Liver (tissue), 9 donors: ENCODE measurements around the gene MRPL50. TPM values are rescaled to one million over a fixed set of nuclear protein-coding genes. Genes with fewer than 3 reads are reported as not detected.

ENCODE experiments used
- DNase-seq: peaks from one replicate; pipeline ENCODE4 v3.0.0-alpha.2; 2017; ENCODE audit warnings: low spot score
- H3K27ac ChIP-seq, 2 donors: one replicate each; pipeline ENCODE4 v1.7.0; 2013; ENCODE audit warnings: inconsistent platforms in 2 of 2, low read length in 2 of 2, control low read depth in 1 of 2, low read depth in 1 of 2, mild to moderate bottlenecking in 1 of 2
- H3K27me3 ChIP-seq, 4 donors: one replicate each; pipeline versions ENCODE4 v1.6.1 to v1.7.0; 2013; ENCODE audit warnings: low read length in 3 of 4, inconsistent platforms in 1 of 4, mild to moderate bottlenecking in 1 of 4, moderate library complexity in 1 of 4; ENCODE audit not compliant: control insufficient read depth in 4 of 4, insufficient read depth in 4 of 4
- H3K36me3 ChIP-seq, 4 donors: one replicate each; pipeline versions ENCODE4 v1.6.1 to v1.7.0; 2013; ENCODE audit warnings: low read length in 3 of 4, mild to moderate bottlenecking in 3 of 4, low read depth in 1 of 4, moderate library complexity in 1 of 4; ENCODE audit not compliant: control insufficient read depth in 4 of 4, insufficient read depth in 3 of 4
- H3K4me1 ChIP-seq, 4 donors: one replicate each; pipeline versions ENCODE4 v1.6.1 to v1.7.0; 2013; ENCODE audit warnings: low read length in 3 of 4, mild to moderate bottlenecking in 3 of 4, moderate library complexity in 1 of 4; ENCODE audit not compliant: control insufficient read depth in 4 of 4, insufficient read depth in 4 of 4
- H3K4me3 ChIP-seq, 3 donors: one replicate each; pipeline versions ENCODE4 v1.6.1 to v1.7.0; 2013; ENCODE audit warnings: low read length in 3 of 3, control low read depth in 1 of 3, low read depth in 1 of 3, mild to moderate bottlenecking in 1 of 3
- H3K9ac ChIP-seq, 2 donors: one replicate each; pipeline ENCODE4 v1.7.0; 2013; ENCODE audit warnings: low read length in 2 of 2, mild to moderate bottlenecking in 2 of 2, moderate library complexity in 2 of 2, control low read depth in 1 of 2, low read depth in 1 of 2
- H3K9me3 ChIP-seq, 4 donors: one replicate each; pipeline versions ENCODE4 v1.6.1 to v1.7.0; 2013; ENCODE audit warnings: low read length in 3 of 4; ENCODE audit not compliant: control insufficient read depth in 4 of 4
- CTCF ChIP-seq: fragments of 150-350 bp; IDR thresholded peaks from 2 replicates; pipeline ENCODE4 v1.5.1; 2017; ENCODE audit warnings: improper control_type of control experiment, low read depth, low read length; ENCODE audit not compliant: missing input control
- EGR1 ChIP-seq, 2 donors: IDR thresholded peaks; 2 replicates each; pipeline ENCODE4 v1.6.1; 2016 to 2018; ENCODE audit warnings: antibody characterized with exemption in 2 of 2, low read depth in 2 of 2
- FOXA1 ChIP-seq: IDR thresholded peaks from 2 replicates; pipeline ENCODE4 v1.6.1; 2016; ENCODE audit warnings: antibody characterized with exemption
- FOXA2 ChIP-seq: IDR thresholded peaks from 2 replicates; pipeline ENCODE4 v1.6.1; 2016; ENCODE audit warnings: antibody characterized with exemption
- GABPA ChIP-seq, 2 donors: IDR thresholded peaks in 1 of 2; conservative IDR thresholded peaks in 1 of 2; 2 replicates each; pipeline ENCODE4 v1.6.1; 2016; ENCODE audit warnings: antibody characterized with exemption in 2 of 2, mild to moderate bottlenecking in 1 of 2, moderate library complexity in 1 of 2
- HNF4A ChIP-seq, 2 donors: conservative IDR thresholded peaks; 2 replicates each; pipeline ENCODE4 v1.6.1; 2016; ENCODE audit warnings: antibody characterized with exemption in 2 of 2, mild to moderate bottlenecking in 2 of 2
- HNF4G ChIP-seq: IDR thresholded peaks from 2 replicates; pipeline ENCODE4 v1.6.1; 2016; ENCODE audit warnings: antibody characterized with exemption
- JUND ChIP-seq, 2 donors: IDR thresholded peaks; 2 replicates each; pipeline ENCODE4 v1.6.1; 2016; ENCODE audit warnings: antibody characterized with exemption in 2 of 2
- NR2F2 ChIP-seq: IDR thresholded peaks from 2 replicates; pipeline ENCODE4 v1.6.1; 2016; ENCODE audit warnings: antibody characterized with exemption
- RAD21 ChIP-seq, 2 donors: IDR thresholded peaks; 2 replicates each; pipeline ENCODE4 v1.6.1; 2016; ENCODE audit warnings: antibody characterized with exemption in 2 of 2, mild to moderate bottlenecking in 2 of 2
- RXRA ChIP-seq, 2 donors: IDR thresholded peaks; 2 replicates each; pipeline ENCODE4 v1.6.1; 2017 to 2018; ENCODE audit warnings: antibody characterized with exemption in 2 of 2, mild to moderate bottlenecking in 1 of 2
- SP1 ChIP-seq: IDR thresholded peaks from 2 replicates; pipeline ENCODE4 v1.6.1; 2018; ENCODE audit warnings: antibody characterized with exemption, mild to moderate bottlenecking
- YY1 ChIP-seq: IDR thresholded peaks from 2 replicates; pipeline ENCODE4 v1.6.1; 2016; ENCODE audit warnings: antibody characterized with exemption, mild to moderate bottlenecking
- WGBS: extraction: QIAGEN DNeasy Blood & Tissue Kit; methylation state at CpG from one replicate; pipeline ENCODE4 v1.1.7; 2013; 5-methylcytosine and 5-hydroxymethylcytosine counted together
- polyA plus RNA-seq, 2 donors: library from polyadenylated mRNA; stranded (reverse) in 1 of 2; unstranded in 1 of 2; fragments of 200-250 nt in 1 of 2; fragments of >200 nt in 1 of 2; fragmentation: Nextera tagmentation in 1 of 2; extraction: Ambion mirVana in 1 of 2; gene quantifications; one replicate each; pipeline versions ENCODE4 v1.2.1 to v1.2.3, GENCODE V29; 2013 to 2015
- total RNA-seq, 2 donors: library from RNA; depleted of rRNA; stranded (reverse); fragments of >200 nt; gene quantifications; one replicate each; pipeline ENCODE4 v1.2.3, GENCODE V29; 2014
- TF ChIP-seq, protein P1 (sequence below): IDR thresholded peaks from 2 replicates; pipeline ENCODE4 v1.6.1; 2016; ENCODE audit warnings: antibody characterized with exemption
- TF ChIP-seq, protein P2 (sequence below): IDR thresholded peaks from 2 replicates; pipeline ENCODE4 v1.6.1; 2016; ENCODE audit warnings: antibody characterized with exemption
- TF ChIP-seq, protein P3 (sequence below): IDR thresholded peaks from 2 replicates; pipeline ENCODE4 v1.6.1; 2016; ENCODE audit warnings: antibody characterized with exemption, mild to moderate bottlenecking
- TF ChIP-seq, protein P4 (sequence below): IDR thresholded peaks from 2 replicates; pipeline ENCODE4 v1.6.1; 2016; ENCODE audit warnings: antibody characterized with exemption
- donor health status: healthy.
- donor health status: healthy.
- donor health status: healthy.
- donor health status: healthy.
- donor health status: healthy.

The MRPL50 gene
- total and polyA plus RNA-seq, 4 donors: 5.7 to 12.3 (median 10.5) TPM

- no peak for TF ChIP-seq HNF4A (conservative IDR thresholded peaks at IDR 0.05)
- no peak for TF ChIP-seq RXRA (IDR thresholded peaks at IDR 0.05)
- TF ChIP-seq, protein P1, sequence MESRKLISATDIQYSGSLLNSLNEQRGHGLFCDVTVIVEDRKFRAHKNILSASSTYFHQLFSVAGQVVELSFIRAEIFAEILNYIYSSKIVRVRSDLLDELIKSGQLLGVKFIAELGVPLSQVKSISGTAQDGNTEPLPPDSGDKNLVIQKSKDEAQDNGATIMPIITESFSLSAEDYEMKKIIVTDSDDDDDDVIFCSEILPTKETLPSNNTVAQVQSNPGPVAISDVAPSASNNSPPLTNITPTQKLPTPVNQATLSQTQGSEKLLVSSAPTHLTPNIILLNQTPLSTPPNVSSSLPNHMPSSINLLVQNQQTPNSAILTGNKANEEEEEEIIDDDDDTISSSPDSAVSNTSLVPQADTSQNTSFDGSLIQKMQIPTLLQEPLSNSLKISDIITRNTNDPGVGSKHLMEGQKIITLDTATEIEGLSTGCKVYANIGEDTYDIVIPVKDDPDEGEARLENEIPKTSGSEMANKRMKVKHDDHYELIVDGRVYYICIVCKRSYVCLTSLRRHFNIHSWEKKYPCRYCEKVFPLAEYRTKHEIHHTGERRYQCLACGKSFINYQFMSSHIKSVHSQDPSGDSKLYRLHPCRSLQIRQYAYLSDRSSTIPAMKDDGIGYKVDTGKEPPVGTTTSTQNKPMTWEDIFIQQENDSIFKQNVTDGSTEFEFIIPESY: no peak
- TF ChIP-seq YY1: peak; percentile 49
- peak in 1 of 2 donors; percentile 17 for TF ChIP-seq RAD21 (IDR thresholded peaks at IDR 0.05)
Observed at GRCh38 chr9:101383361-101383760, 15.1 kb downstream of the MRPL50 start (continued).

DNA sequence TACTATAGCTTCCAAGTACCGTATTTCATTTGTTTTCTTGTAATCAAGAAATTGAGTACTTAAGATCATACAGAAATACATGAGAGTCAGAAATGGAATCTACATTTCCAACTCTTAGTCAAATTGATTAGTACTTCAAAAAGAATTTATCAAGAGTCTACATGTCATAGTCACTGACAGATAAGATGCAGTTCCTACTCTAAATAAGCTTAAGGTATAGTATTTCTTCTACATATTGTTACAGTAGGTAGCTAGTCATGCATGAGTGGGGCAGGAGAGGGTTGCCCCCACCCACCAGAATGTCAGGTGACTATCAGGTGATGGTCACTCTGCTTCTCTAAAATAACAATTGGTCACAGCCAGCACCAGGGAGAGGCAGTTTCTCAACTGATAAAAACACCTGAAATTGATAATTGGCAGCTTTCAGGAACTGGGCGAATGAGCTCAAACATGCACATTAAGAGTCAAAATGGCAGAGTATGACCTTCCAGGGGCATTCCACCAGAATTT, 16.5 kb downstream of the MRPL50 start:
- Histone ChIP-seq H3K9ac (peak overlapping the region; percentile 45 to 94), H3K4me3 (peak overlapping the region; percentile 56 to 91 (median 64)), H3K9me3 (peaks cover 0 to 2% (median 0%) of the 10 kb centered on the region in 4 donors), H3K27me3 (no peaks in the 10 kb centered on the region), H3K27ac (peak overlapping the region; percentile 52 to 83), H3K36me3 (peaks cover 0 to 6% (median 1%) of the 10 kb centered on the region in 4 donors), H3K4me1 (peaks cover 2 to 41% (median 20%) of the 10 kb centered on the region in 4 donors)
- WGBS: 34% methylated on average over 2 of the region's 2 CpGs
- no peak for DNase-seq
- TF ChIP-seq YY1: peak; percentile 64
- TF ChIP-seq SP1: no peak
- TF ChIP-seq, protein P1: no peak

GRCh38 chr9:101381118-101381517, 17.3 kb downstream of the MRPL50 start:
- H3K9ac ChIP-seq: peak overlapping the region in 1 of 2 donors; percentile 67
- H3K27me3 ChIP-seq: no peaks in the 10 kb centered on the region
- 64% methylated on average over 3 of the region's 3 CpGs for whole genome bisulfite sequencing
- peaks cover 0 to 2% (median 0%) of the 10 kb centered on the region in 4 donors for H3K9me3 ChIP-seq
- H3K36me3 ChIP-seq: peaks cover 0 to 6% (median 1%) of the 10 kb centered on the region in 4 donors
- peaks cover 4 to 44% (median 22%) of the 10 kb centered on the region in 4 donors for H3K4me1 ChIP-seq
- TF ChIP-seq FOXA1 (no peak), SP1 (no peak), HNF4A (conservative IDR thresholded peaks at IDR 0.05) (no peak), EGR1 (IDR thresholded peaks at IDR 0.05; ENCODE audit: low read depth in 2 of 2) (no peak), RXRA (IDR thresholded peaks at IDR 0.05) (no peak), JUND (IDR thresholded peaks at IDR 0.05) (no peak), NR2F2 (no peak), HNF4G (no peak), CTCF (no peak), YY1 (no peak), GABPA (IDR thresholded peaks at IDR 0.05 in 1 of 2, conservative IDR thresholded peaks at IDR 0.05 in 1 of 2) (no peak), RAD21 (IDR thresholded peaks at IDR 0.05) (no peak), FOXA2 (no peak)
- TF ChIP-seq, protein P2, sequence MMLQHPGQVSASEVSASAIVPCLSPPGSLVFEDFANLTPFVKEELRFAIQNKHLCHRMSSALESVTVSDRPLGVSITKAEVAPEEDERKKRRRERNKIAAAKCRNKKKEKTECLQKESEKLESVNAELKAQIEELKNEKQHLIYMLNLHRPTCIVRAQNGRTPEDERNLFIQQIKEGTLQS: no peak
- TF ChIP-seq, protein P3, sequence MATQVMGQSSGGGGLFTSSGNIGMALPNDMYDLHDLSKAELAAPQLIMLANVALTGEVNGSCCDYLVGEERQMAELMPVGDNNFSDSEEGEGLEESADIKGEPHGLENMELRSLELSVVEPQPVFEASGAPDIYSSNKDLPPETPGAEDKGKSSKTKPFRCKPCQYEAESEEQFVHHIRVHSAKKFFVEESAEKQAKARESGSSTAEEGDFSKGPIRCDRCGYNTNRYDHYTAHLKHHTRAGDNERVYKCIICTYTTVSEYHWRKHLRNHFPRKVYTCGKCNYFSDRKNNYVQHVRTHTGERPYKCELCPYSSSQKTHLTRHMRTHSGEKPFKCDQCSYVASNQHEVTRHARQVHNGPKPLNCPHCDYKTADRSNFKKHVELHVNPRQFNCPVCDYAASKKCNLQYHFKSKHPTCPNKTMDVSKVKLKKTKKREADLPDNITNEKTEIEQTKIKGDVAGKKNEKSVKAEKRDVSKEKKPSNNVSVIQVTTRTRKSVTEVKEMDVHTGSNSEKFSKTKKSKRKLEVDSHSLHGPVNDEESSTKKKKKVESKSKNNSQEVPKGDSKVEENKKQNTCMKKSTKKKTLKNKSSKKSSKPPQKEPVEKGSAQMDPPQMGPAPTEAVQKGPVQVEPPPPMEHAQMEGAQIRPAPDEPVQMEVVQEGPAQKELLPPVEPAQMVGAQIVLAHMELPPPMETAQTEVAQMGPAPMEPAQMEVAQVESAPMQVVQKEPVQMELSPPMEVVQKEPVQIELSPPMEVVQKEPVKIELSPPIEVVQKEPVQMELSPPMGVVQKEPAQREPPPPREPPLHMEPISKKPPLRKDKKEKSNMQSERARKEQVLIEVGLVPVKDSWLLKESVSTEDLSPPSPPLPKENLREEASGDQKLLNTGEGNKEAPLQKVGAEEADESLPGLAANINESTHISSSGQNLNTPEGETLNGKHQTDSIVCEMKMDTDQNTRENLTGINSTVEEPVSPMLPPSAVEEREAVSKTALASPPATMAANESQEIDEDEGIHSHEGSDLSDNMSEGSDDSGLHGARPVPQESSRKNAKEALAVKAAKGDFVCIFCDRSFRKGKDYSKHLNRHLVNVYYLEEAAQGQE: no peak
- TF ChIP-seq, protein P1: no peak
- TF ChIP-seq, protein P4, sequence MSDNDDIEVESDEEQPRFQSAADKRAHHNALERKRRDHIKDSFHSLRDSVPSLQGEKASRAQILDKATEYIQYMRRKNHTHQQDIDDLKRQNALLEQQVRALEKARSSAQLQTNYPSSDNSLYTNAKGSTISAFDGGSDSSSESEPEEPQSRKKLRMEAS: no peak
- peak overlapping the region; percentile 5 to 10 for H3K27ac ChIP-seq
- no peak for DNase-seq
- H3K4me3 ChIP-seq: peak overlapping the region in 1 of 3 donors; percentile 91
